H9 (cell line): Measurements from ENCODE around the gene SRGAP3. TPM values are rescaled to one million over a fixed set of nuclear protein-coding genes. Genes with fewer than 3 reads are reported as not detected.

Experiments used
- DNase-seq: peaks from one replicate; pipeline ENCODE4 v3.0.0-alpha.2; 2017
- H2AFZ ChIP-seq: one replicate; pipeline ENCODE4 v1.6.1; 2013; ENCODE audit warnings: mild to moderate bottlenecking, low read length, control low read depth, moderate library complexity
- H2AK5ac ChIP-seq: 2 replicates; pipeline ENCODE4 v1.6.1; 2013; ENCODE audit warnings: low read length, control low read depth, mixed read lengths; ENCODE audit not compliant: insufficient read length
- H2BK120ac ChIP-seq: one replicate; pipeline ENCODE4 v1.6.1; 2013; ENCODE audit warnings: low read depth, mild to moderate bottlenecking, low read length, control low read depth, inconsistent platforms; ENCODE audit not compliant: poor library complexity, severe bottlenecking
- H2BK12ac ChIP-seq: 2 replicates; pipeline ENCODE4 v1.6.1; 2013; ENCODE audit warnings: low read length, control low read depth, mixed read lengths, low read depth; ENCODE audit not compliant: insufficient read length
- H2BK15ac ChIP-seq: 2 replicates; pipeline ENCODE4 v1.6.1; 2013; ENCODE audit warnings: low read depth, low read length, control low read depth
- H2BK20ac ChIP-seq: one replicate; pipeline ENCODE4 v1.6.1; 2013; ENCODE audit warnings: low read depth, mild to moderate bottlenecking, low read length, control low read depth, inconsistent platforms; ENCODE audit not compliant: poor library complexity, severe bottlenecking
- H2BK5ac ChIP-seq: 2 replicates; pipeline ENCODE4 v1.6.1; 2013; ENCODE audit warnings: low read length, control low read depth, mixed read lengths; ENCODE audit not compliant: insufficient read length
- H3K14ac ChIP-seq: 2 replicates; pipeline ENCODE4 v1.6.1; 2013; ENCODE audit warnings: low read length, control low read depth; ENCODE audit not compliant: insufficient read depth
- H3K18ac ChIP-seq: 2 replicates; pipeline ENCODE4 v1.6.1; 2013; ENCODE audit warnings: low read depth, mild to moderate bottlenecking, mixed read lengths, low read length, control low read depth; ENCODE audit not compliant: insufficient read length
- H3K23ac ChIP-seq: 2 replicates; pipeline ENCODE4 v1.6.1; 2013; ENCODE audit warnings: low read length, control low read depth, mixed read lengths, low read depth; ENCODE audit not compliant: insufficient read length
- H3K23me2 ChIP-seq: 2 replicates; pipeline ENCODE4 v1.6.1; 2013; ENCODE audit warnings: low read depth, mild to moderate bottlenecking, mixed read lengths, low read length, control low read depth; ENCODE audit not compliant: insufficient read length, poor library complexity, severe bottlenecking
- H3K27ac ChIP-seq: 2 replicates; pipeline ENCODE4 v1.5.1; 2013; ENCODE audit warnings: low read length, control low read depth, mixed read lengths, low read depth; ENCODE audit not compliant: insufficient read length
- H3K27me3 ChIP-seq: 2 replicates; pipeline ENCODE4 v1.6.1; 2013; ENCODE audit warnings: low read length, control low read depth, inconsistent platforms; ENCODE audit not compliant: insufficient read depth
- H3K4ac ChIP-seq: 2 replicates; pipeline ENCODE4 v1.6.1; 2013; ENCODE audit warnings: low read depth, mild to moderate bottlenecking, control low read depth, inconsistent platforms, low read length, moderate library complexity
- H3K4me1 ChIP-seq: 2 replicates; pipeline ENCODE4 v1.6.1; 2013; ENCODE audit warnings: low read length, control low read depth, inconsistent platforms; ENCODE audit not compliant: insufficient read depth
- H3K4me2 ChIP-seq: 2 replicates; pipeline ENCODE4 v1.6.1; 2013; ENCODE audit warnings: low read length, control low read depth, mixed read lengths; ENCODE audit not compliant: insufficient read length, insufficient read depth
- H3K56ac ChIP-seq: 2 replicates; pipeline ENCODE4 v1.6.1; 2013; ENCODE audit warnings: low read depth, mild to moderate bottlenecking, mixed read lengths, low read length, control low read depth; ENCODE audit not compliant: insufficient read length
- H3K79me1 ChIP-seq: 2 replicates; pipeline ENCODE4 v1.6.1; 2013; ENCODE audit warnings: low read depth, mild to moderate bottlenecking, moderate library complexity, low read length, control low read depth, inconsistent platforms; ENCODE audit not compliant: insufficient read depth, poor library complexity, severe bottlenecking
- H3K79me2 ChIP-seq: 2 replicates; pipeline ENCODE4 v1.6.1; 2013; ENCODE audit warnings: low read length, control low read depth, inconsistent platforms; ENCODE audit not compliant: insufficient read depth
- H3K9ac ChIP-seq: 2 replicates; pipeline ENCODE4 v1.6.1; 2013; ENCODE audit warnings: low read length, control low read depth, mixed read lengths; ENCODE audit not compliant: insufficient read length; ENCODE audit errors: extremely low read depth
- H3K9me3 ChIP-seq: one replicate; pipeline ENCODE4 v1.6.1; 2013; ENCODE audit warnings: low read depth, low read length, inconsistent platforms; ENCODE audit not compliant: control insufficient read depth
- H3T11ph ChIP-seq: one replicate; pipeline ENCODE4 v1.6.1; 2013; ENCODE audit warnings: mild to moderate bottlenecking, low read length, control low read depth, inconsistent platforms
- H4K20me1 ChIP-seq: one replicate; pipeline ENCODE4 v1.6.1; 2013; ENCODE audit not compliant: control insufficient read depth, insufficient read length, insufficient read depth
- H4K5ac ChIP-seq: 2 replicates; pipeline ENCODE4 v1.6.1; 2013; ENCODE audit warnings: low read depth, mild to moderate bottlenecking, mixed read lengths, low read length, control low read depth; ENCODE audit not compliant: insufficient read length
- H4K8ac ChIP-seq: replicated peaks from 2 replicates; pipeline ENCODE4 v1.6.1; 2013; ENCODE audit warnings: low read length, control low read depth, mixed read lengths, low read depth; ENCODE audit not compliant: insufficient read length
- H4K91ac ChIP-seq: 2 replicates; pipeline ENCODE4 v1.6.1; 2013; ENCODE audit warnings: low read depth, mild to moderate bottlenecking, moderate library complexity, mixed read lengths, low read length, control low read depth; ENCODE audit not compliant: insufficient read length
- H3K27ac Mint-ChIP-seq, 3 experiments: 2 replicates in 2 of 3; 3 replicates in 1 of 3; pipeline ENCODE4 v1.8.0; 2020 to 2021; ENCODE audit warnings: mixed read lengths in 3 of 3, mild to moderate bottlenecking in 1 of 3, moderate library complexity in 1 of 3
- H3K27me3 Mint-ChIP-seq: 2 replicates; pipeline ENCODE4 v1.8.0; 2021; ENCODE audit warnings: low read depth, mild to moderate bottlenecking, moderate library complexity, mixed read lengths
- H3K36me3 Mint-ChIP-seq, 3 experiments: 2 replicates in 2 of 3; 3 replicates in 1 of 3; pipeline ENCODE4 v1.8.0; 2020 to 2021; ENCODE audit warnings: low read depth in 3 of 3, mixed read lengths in 3 of 3; ENCODE audit not compliant: insufficient read depth in 1 of 3
- H3K4me1 Mint-ChIP-seq, 2 experiments: 2 replicates each; pipeline ENCODE4 v1.8.0; 2020; ENCODE audit warnings: mixed read lengths in 2 of 2
- H3K4me3 Mint-ChIP-seq, 2 experiments: 2 replicates in 1 of 2; 3 replicates in 1 of 2; pipeline ENCODE4 v1.8.0; 2020 to 2021; ENCODE audit warnings: mild to moderate bottlenecking in 2 of 2, mixed read lengths in 2 of 2, moderate library complexity in 1 of 2
- H3K9me3 Mint-ChIP-seq, 2 experiments: 2 replicates in 1 of 2; 3 replicates in 1 of 2; pipeline ENCODE4 v1.8.0; 2020; ENCODE audit warnings: mild to moderate bottlenecking in 2 of 2, mixed read lengths in 2 of 2, moderate library complexity in 1 of 2
- WGBS: extraction: QIAGEN DNeasy Blood & Tissue Kit; methylation state at CpG from one replicate; pipeline ENCODE4 v1.1.7; 2013; ENCODE audit warnings: missing lambda C conversion rate, low lambda C conversion rate, mixed read lengths; ENCODE audit not compliant: insufficient read length; ENCODE audit errors: extremely low coverage; 5-methylcytosine and 5-hydroxymethylcytosine counted together
- total RNA-seq: library from RNA; stranded (reverse); gene quantifications from 2 replicates; pipeline ENCODE4 v1.2.1, GENCODE V29; 2021
- TF ChIP-seq, protein P1 (sequence below): fragments of 200-600 bp; sonication (generic); conservative IDR thresholded peaks from 3 replicates; pipeline ENCODE4 v1.8.0; 2021; ENCODE audit warnings: antibody characterized with exemption, mild to moderate bottlenecking

The SRGAP3 gene
- total RNA-seq, 1 experiment from 2014 or later, result 3.4 TPM

DNA sequence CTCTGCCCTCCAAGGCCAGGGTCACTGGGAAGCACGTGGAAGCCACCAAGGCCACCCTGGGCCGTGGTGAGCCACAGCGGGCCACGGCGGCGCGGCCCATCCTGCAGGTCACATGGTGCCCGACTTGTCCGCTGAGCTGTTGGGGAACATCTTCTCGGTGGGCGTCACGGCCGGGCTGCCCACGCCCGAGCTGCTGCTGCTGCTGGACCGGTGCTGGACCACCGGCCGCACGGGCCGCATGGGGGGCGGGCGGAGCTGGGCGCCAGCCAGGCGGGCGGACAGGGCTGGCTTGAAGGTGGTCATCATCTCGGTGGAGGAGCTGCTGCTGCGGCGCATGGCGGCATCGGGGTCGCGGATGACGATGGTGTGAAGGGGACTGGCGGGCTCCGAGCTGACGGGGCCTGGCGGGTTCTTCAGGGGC is 264.0 kb downstream of the SRGAP3 start:
- Histone ChIP-seq H4K20me1 (no peaks in the 10 kb centered on the region), H3K4ac (no peak overlapping the region), H3K9me3 (no peaks in the 10 kb centered on the region), H2BK120ac (no peak overlapping the region), H2AK5ac (no peak overlapping the region), H3K23me2 (no peaks in the 10 kb centered on the region), H2BK5ac (no peak overlapping the region), H2BK15ac (no peak overlapping the region), H3K18ac (no peak overlapping the region), H3T11ph (no peak overlapping the region), H4K91ac (no peak overlapping the region), H3K27me3 (no peaks in the 10 kb centered on the region), H3K56ac (no peak overlapping the region), H3K79me1 (no peaks in the 10 kb centered on the region), H2BK12ac (no peak overlapping the region), H3K27ac (no peak overlapping the region), H3K79me2 (no peaks in the 10 kb centered on the region), H2AFZ (no peak overlapping the region), H4K8ac (no peak overlapping the region), H3K14ac (no peak overlapping the region; the same call in 1 of the 2 replicates), H3K4me1 (no peaks in the 10 kb centered on the region), H3K9ac (no peak overlapping the region), H4K5ac (no peak overlapping the region), H3K4me2 (no peak overlapping the region), H3K23ac (no peak overlapping the region), H2BK20ac (no peak overlapping the region)
- TF ChIP-seq, protein P1, sequence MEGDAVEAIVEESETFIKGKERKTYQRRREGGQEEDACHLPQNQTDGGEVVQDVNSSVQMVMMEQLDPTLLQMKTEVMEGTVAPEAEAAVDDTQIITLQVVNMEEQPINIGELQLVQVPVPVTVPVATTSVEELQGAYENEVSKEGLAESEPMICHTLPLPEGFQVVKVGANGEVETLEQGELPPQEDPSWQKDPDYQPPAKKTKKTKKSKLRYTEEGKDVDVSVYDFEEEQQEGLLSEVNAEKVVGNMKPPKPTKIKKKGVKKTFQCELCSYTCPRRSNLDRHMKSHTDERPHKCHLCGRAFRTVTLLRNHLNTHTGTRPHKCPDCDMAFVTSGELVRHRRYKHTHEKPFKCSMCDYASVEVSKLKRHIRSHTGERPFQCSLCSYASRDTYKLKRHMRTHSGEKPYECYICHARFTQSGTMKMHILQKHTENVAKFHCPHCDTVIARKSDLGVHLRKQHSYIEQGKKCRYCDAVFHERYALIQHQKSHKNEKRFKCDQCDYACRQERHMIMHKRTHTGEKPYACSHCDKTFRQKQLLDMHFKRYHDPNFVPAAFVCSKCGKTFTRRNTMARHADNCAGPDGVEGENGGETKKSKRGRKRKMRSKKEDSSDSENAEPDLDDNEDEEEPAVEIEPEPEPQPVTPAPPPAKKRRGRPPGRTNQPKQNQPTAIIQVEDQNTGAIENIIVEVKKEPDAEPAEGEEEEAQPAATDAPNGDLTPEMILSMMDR, result no peak
- no peak overlapping the region for H3K27ac Mint-ChIP-seq
- peaks cover 11% of the 10 kb centered on the region for H3K27me3 Mint-ChIP-seq
- DNase-seq, result no peak
- H3K4me1 Mint-ChIP-seq, result peaks cover 5 to 6% of the 10 kb centered on the region in 2 experiments
- H3K4me3 Mint-ChIP-seq, result no peak overlapping the region
- no peaks in the 10 kb centered on the region for H3K36me3 Mint-ChIP-seq
- no CpG with 5 or more reads among the region's 37 CpGs for WGBS
- no peaks in the 10 kb centered on the region for H3K9me3 Mint-ChIP-seq
